Vagina (tissue), 2 donors: ENCODE results near the gene TRIM33. TPM values are rescaled to one million over a fixed set of nuclear protein-coding genes. Genes with fewer than 3 reads are reported as not detected.

Experiments
- DNase-seq, 2 donors: peaks; one replicate each; pipeline ENCODE4 v3.0.0-alpha.2; 2017; ENCODE audit errors: extremely low spot score in 2 of 2
- H3K27ac ChIP-seq: fragments of 200-600 bp; sonication (generic); one replicate; pipeline ENCODE4 v1.5.1; 2019
- H3K27me3 ChIP-seq: fragments of 200-600 bp; sonication (generic); one replicate; pipeline ENCODE4 v1.5.1; 2019
- H3K36me3 ChIP-seq, 2 donors: fragments of 200-600 bp; sonication (generic); one replicate each; pipeline ENCODE4 v1.5.1; 2017 to 2019
- H3K4me1 ChIP-seq: fragments of 200-600 bp; sonication (generic); one replicate; pipeline ENCODE4 v1.5.1; 2019
- H3K4me3 ChIP-seq, 2 donors: fragments of 200-600 bp; sonication (generic); 1 replicate in 1 of 2; 2 replicates in 1 of 2; pipeline ENCODE4 v1.5.1; 2016 to 2019
- H3K9me3 ChIP-seq: fragments of 200-600 bp; sonication (generic); one replicate; pipeline ENCODE4 v1.5.1; 2019
- POLR2A ChIP-seq, 2 donors: fragments of 450-650 bp; IDR thresholded peaks; one replicate each; pipeline ENCODE4 v1.6.1; 2017; ENCODE audit warnings: antibody characterized with exemption in 2 of 2, mild to moderate bottlenecking in 2 of 2, moderate library complexity in 2 of 2
- POLR2AphosphoS5 ChIP-seq, 2 donors: sonication (generic); formaldehyde crosslinking; IDR thresholded peaks; one replicate each; pipeline ENCODE4 v1.9.0; 2017; ENCODE audit warnings: antibody characterized with exemption in 2 of 2, mild to moderate bottlenecking in 2 of 2, low read depth in 1 of 2; ENCODE audit not compliant: insufficient read depth in 1 of 2
- intact Hi-C: fragments of 100-400 bp; cut with DNase I; formaldehyde crosslinking; loops from one replicate; pipeline ENCODE4 v1.15.1; 2023
- total RNA-seq: library from RNA; depleted of rRNA; stranded (reverse); fragments of >200 nt; gene quantifications from one replicate; pipeline ENCODE4 v1.2.3, GENCODE V29; 2016
- TF ChIP-seq, protein P1 (sequence below), 3 experiments: fragments of 450-650 bp in 2 of 3; fragments of 200-600 bp in 1 of 3; sonication (generic) in 1 of 3; IDR thresholded peaks; one replicate each; pipeline ENCODE4 v1.5.1; 2017 to 2019; ENCODE audit warnings: antibody characterized with exemption in 3 of 3, mild to moderate bottlenecking in 2 of 3, moderate library complexity in 2 of 3

Gene TRIM33
- total RNA-seq, 1 donor from 2014 or later, result 35.8 TPM

DNA sequence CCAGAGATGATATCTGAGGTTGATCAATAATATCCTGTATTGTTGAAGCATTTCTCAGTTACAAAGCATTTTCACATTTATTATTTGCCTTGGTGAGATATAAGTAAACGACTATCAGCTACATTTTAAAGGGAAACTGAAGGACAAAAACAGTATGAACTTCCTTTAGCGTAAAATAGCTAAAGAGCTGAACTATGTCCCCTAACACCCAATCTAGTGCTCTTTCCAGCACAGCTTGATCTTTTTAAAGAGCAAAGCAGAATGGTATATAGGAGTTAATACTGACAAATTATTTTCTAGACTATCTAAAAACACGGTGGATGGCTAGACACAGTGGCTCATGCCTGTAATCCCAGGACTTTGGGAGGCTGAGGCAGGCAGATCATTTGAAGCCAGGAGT is 3.5 kb downstream of the TRIM33 start:
- TF ChIP-seq POLR2A (IDR thresholded peaks at IDR 0.05) (no peak), POLR2AphosphoS5 (IDR thresholded peaks at IDR 0.05; ENCODE audit: insufficient read depth in 1 of 2, low read depth in 1 of 2) (no peak)
- TF ChIP-seq, protein P1, sequence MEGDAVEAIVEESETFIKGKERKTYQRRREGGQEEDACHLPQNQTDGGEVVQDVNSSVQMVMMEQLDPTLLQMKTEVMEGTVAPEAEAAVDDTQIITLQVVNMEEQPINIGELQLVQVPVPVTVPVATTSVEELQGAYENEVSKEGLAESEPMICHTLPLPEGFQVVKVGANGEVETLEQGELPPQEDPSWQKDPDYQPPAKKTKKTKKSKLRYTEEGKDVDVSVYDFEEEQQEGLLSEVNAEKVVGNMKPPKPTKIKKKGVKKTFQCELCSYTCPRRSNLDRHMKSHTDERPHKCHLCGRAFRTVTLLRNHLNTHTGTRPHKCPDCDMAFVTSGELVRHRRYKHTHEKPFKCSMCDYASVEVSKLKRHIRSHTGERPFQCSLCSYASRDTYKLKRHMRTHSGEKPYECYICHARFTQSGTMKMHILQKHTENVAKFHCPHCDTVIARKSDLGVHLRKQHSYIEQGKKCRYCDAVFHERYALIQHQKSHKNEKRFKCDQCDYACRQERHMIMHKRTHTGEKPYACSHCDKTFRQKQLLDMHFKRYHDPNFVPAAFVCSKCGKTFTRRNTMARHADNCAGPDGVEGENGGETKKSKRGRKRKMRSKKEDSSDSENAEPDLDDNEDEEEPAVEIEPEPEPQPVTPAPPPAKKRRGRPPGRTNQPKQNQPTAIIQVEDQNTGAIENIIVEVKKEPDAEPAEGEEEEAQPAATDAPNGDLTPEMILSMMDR (IDR thresholded peaks at IDR 0.05), result no peak
- Histone ChIP-seq H3K27me3 (no peaks in the 10 kb centered on the region), H3K36me3 (no peaks in the 10 kb centered on the region), H3K4me3 (no peak overlapping the region), H3K27ac (no peak overlapping the region), H3K9me3 (no peaks in the 10 kb centered on the region), H3K4me1 (peaks cover 52% of the 10 kb centered on the region)
- intact Hi-C loops, result no loop called here
- DNase-seq, result no peak

DNA sequence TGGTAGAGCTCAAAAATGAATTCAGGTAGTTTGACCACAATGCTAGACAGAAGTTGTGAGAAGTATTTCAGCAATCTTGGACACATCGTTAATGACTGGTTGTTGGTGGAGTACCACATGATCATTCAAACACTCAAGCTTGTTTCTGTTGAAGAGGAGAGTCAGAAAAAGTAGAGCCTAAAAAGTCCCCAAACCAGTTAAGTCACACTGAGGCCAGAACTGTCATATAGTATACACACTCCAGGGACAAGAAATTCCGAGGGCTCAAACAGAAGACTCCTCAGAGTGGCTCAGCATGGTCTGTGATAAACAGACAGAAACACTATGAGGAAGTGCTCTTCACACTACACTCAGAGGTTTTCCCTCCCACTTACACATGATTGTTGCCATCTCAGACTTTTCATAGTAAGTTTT is 5.8 kb downstream of the TRIM33 start:
- peaks cover 56% of the 10 kb centered on the region for H3K4me1 ChIP-seq
- H3K27ac ChIP-seq, result no peak overlapping the region
- TF ChIP-seq, protein P1 (IDR thresholded peaks at IDR 0.05), result no peak
- TF ChIP-seq POLR2A (IDR thresholded peaks at IDR 0.05) (no peak), POLR2AphosphoS5 (IDR thresholded peaks at IDR 0.05; ENCODE audit: insufficient read depth in 1 of 2, low read depth in 1 of 2) (no peak)
- no peaks in the 10 kb centered on the region for H3K9me3 ChIP-seq
- no peak for DNase-seq
- H3K27me3 ChIP-seq, result no peaks in the 10 kb centered on the region
- H3K4me3 ChIP-seq, result no peak overlapping the region
- intact Hi-C loops, result no loop called here
- H3K36me3 ChIP-seq, result no peaks in the 10 kb centered on the region

DNA sequence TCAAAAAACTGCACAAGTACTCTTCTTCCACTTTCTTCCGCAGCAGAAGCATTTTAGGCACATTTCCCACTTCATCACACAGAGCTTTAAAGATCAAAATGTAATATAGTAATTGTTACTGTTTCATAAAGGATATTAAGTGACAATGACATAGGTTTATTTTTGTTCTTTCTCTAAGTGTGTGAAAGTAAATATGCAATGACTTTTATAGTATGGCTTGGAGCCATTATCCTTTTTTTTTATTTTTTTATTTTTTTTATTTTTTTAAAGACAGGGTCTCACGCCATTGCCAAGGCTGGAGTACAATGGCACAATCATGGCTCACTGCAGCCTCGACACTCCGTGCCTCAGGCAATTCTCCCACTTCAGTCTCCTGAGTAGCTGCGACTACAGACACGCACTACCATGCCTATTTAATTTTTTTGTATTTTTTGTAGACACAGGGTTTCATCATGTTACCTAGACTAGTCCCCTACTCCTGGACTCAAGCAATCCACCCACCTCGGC is 7.0 kb downstream of the TRIM33 start:
- no peak overlapping the region for H3K27ac ChIP-seq
- no peaks in the 10 kb centered on the region for H3K27me3 ChIP-seq
- DNase-seq, result no peak
- no peak overlapping the region for H3K4me3 ChIP-seq
- peaks cover 55% of the 10 kb centered on the region for H3K4me1 ChIP-seq
- no peaks in the 10 kb centered on the region for H3K36me3 ChIP-seq
- TF ChIP-seq, protein P1 (IDR thresholded peaks at IDR 0.05), result no peak
- no peak for TF ChIP-seq POLR2A (IDR thresholded peaks at IDR 0.05)
- TF ChIP-seq POLR2AphosphoS5 (IDR thresholded peaks at IDR 0.05; ENCODE audit: insufficient read depth in 1 of 2, low read depth in 1 of 2), result no peak
- intact Hi-C loops, result no loop called here
- H3K9me3 ChIP-seq, result no peaks in the 10 kb centered on the region

DNA sequence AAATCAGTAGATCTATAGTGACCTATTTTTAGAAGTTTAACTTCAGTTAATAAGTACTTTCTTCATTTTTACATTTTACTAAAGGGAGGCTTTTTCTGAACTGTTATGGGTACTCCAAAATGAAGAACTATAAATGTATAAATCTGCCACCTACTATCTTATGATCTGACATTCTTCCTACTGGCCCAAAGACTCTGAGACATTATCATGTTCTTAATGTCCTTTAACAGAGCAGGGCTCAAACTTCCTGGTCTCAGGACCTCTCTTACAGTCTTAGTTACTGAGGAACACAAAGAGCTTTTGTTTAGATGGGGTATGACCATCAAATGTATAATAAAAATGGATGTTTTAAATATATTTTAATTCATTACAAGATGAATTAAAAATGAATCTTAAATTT is 8.9 kb downstream of the TRIM33 start:
- Histone ChIP-seq H3K4me1 (peaks cover 42% of the 10 kb centered on the region), H3K36me3 (no peaks in the 10 kb centered on the region), H3K4me3 (no peak overlapping the region), H3K9me3 (no peaks in the 10 kb centered on the region), H3K27ac (no peak overlapping the region), H3K27me3 (no peaks in the 10 kb centered on the region)
- DNase-seq, result no peak
- intact Hi-C loops, result no loop called here
- TF ChIP-seq, protein P1 (IDR thresholded peaks at IDR 0.05), result no peak
- TF ChIP-seq POLR2A (IDR thresholded peaks at IDR 0.05) (no peak), POLR2AphosphoS5 (IDR thresholded peaks at IDR 0.05; ENCODE audit: insufficient read depth in 1 of 2, low read depth in 1 of 2) (no peak)

DNA sequence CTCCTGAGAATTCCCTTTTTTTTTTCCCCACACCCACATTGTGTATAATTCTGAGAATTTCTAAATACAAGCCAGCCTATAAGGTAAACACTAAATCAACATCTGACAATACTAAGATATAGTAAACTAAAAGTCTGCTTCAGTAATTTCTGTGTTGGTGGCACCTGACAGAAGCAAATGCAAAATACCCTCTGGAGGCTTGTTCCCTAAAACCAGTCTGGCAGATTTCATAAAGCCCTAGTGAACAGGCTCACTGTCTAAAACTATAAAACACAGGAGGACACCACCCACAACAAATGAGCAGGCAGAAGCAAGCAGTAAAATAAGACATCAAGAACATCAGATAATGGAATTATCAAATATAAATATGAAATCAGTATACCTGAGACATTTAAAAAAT is 11.5 kb downstream of the TRIM33 start:
- Histone ChIP-seq H3K27me3 (no peaks in the 10 kb centered on the region), H3K9me3 (no peaks in the 10 kb centered on the region), H3K27ac (no peak overlapping the region), H3K36me3 (no peaks in the 10 kb centered on the region), H3K4me1 (peaks cover 60% of the 10 kb centered on the region), H3K4me3 (no peak overlapping the region)
- no peak for TF ChIP-seq POLR2A (IDR thresholded peaks at IDR 0.05)
- no peak for TF ChIP-seq POLR2AphosphoS5 (IDR thresholded peaks at IDR 0.05; ENCODE audit: insufficient read depth in 1 of 2, low read depth in 1 of 2)
- TF ChIP-seq, protein P1 (IDR thresholded peaks at IDR 0.05), result no peak
- intact Hi-C loops, result no loop called here
- DNase-seq, result no peak
